T-helper 9 cell (primary cell): ENCODE measurements around the gene THOC2.

Source experiments
- DNase-seq: peaks from one replicate; pipeline ENCODE4 v3.0.0-alpha.2; 2020

The THOC2 gene

DNA sequence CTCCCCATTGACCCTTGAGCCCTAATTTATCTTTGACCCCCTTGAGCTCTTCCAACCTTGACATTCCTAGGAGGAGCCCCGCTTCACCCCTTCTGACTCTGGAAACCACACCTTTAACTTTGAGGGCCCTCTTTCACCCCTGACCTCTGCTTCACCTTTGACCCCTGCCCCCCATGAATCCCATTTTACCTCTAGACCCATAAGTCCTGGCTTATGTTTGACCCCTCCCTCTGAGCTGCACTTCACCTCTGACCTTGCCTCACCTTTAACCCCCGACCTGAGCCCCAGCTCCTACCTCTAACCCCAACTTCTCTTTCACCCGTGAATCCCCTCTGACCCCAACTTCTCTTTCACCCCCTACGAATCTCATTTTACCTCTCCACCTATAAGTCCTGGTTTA is 169.7 kb downstream of the THOC2 start:
- DNase-seq: no peak

DNA sequence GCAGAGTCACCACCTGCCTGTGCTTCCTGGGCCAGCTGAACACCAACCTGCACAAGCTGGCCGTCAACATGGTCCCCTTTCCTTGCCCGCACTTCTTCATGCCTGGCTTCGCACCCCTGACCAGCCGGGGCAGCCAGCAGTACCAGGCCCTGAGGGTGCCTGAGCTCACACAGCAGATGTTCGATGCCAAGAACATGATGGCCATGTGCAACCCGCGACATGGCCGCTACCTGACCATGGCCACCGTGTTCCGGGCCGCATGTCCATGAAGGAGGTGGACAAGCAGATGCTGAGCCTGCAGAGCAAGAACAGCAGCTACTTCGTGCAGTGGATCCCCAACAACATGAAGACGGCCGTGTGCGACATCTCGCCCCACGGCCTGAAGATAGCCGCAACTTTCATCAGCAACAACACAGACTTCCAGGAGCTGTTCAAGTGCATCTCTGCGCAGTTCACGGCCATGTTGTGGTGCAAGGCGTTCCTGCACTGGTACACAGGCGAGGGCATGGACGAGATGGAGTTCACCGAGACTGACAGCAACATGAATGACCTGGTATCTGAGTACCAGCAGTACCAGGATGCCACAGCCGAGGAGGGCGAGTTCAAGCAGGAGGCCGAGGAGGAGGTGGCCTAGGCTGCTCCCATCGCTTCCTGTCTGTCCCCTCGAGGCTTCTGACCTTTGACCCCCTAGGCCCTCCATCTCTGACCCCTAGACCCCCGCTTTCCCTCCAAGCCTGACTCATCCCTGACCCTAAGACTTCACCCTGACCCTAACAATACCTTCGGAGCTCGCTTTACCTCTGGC is 170.3 kb downstream of the THOC2 start:
- DNase-seq: no peak

DNA sequence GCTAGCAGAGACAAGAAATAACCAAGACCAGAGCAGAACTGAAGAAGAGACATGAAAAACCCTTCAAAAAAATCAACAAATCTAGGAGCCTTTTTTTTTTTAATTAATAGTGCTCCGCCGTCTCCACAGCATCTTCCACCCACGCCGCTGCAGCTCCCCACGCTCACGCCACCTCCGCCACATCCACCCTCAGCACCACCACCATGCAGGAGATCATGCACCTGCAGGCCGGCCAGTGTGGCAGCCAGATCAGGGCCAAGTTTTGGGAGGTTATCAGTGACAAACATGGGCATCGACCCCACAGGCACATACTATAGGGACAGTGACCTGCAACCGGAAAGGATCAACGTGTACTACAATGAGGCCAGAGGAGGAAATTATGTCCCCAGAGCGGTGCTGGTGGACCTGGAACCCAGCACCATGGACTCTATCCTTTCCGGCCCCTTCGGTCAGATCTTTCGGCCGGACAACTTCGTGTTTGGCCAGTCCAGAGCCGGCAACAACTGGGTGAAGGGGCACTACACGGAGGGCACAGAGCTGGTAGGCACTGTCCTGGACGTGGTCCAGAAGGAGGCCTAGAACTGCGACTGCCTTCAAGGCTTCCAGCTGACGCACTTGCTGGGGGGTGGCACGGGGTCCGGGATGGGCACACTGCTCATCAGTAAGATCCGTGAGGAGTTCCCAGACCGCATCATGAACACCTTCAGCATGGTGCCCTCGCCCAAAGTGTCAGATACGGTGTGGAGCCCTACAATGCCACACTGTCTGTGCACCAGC is 171.2 kb downstream of the THOC2 start:
- DNase-seq: no peak

DNA sequence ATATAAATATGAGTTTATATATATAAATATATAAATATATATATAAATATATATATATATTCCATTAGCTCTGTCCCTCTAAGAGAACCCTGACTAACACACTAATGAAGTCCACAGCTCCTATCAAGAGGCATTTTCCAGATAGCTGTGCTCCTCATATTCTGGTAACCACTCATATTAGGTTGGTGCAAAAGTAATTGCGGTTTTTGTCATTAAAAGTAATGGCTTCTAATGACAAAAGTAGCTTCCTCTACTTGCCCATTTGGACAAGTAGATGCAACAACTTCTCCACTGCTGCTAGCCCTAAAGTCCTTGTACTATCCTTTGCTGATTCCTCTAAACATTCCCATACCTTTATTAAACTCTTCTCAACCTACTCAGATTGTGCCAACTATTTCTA is 182.0 kb downstream of the THOC2 start:
- no peak for DNase-seq
